Sigmoid colon (tissue), 7 donors: ENCODE data around the gene NPTN. TPM values are rescaled to one million over a fixed set of nuclear protein-coding genes. Genes with fewer than 3 reads are reported as not detected.

Source experiments
- DNase-seq: peaks from one replicate; pipeline ENCODE4 v3.0.0-alpha.2; 2019
- H3K27ac ChIP-seq, 4 donors: fragments of 200-600 bp; sonication (generic); one replicate each; pipeline ENCODE4 v1.5.1; 2016 to 2019; ENCODE audit warnings: mild to moderate bottlenecking in 1 of 4
- H3K27me3 ChIP-seq, 3 donors: fragments of 200-600 bp; sonication (generic); one replicate each; pipeline ENCODE4 v1.5.1; 2019; ENCODE audit warnings: mild to moderate bottlenecking in 1 of 3
- H3K36me3 ChIP-seq, 4 donors: fragments of 200-600 bp; sonication (generic); one replicate each; pipeline ENCODE4 v1.5.1; 2016 to 2019
- H3K4me1 ChIP-seq, 4 donors: fragments of 200-600 bp; sonication (generic); one replicate each; pipeline ENCODE4 v1.5.1; 2017 to 2019
- H3K4me3 ChIP-seq, 4 donors: fragments of 200-600 bp; sonication (generic); one replicate each; pipeline ENCODE4 v1.5.1; 2017 to 2019; ENCODE audit warnings: mild to moderate bottlenecking in 2 of 4, moderate library complexity in 1 of 4
- H3K9me3 ChIP-seq, 4 donors: fragments of 200-600 bp in 3 of 4; sonication (generic) in 3 of 4; one replicate each; pipeline versions ENCODE4 v1.5.1 to v1.6.1; 2013 to 2019
- CTCF ChIP-seq, 4 experiments: fragments of 450-650 bp in 3 of 4; fragments of 200-600 bp in 1 of 4; IDR thresholded peaks; one replicate each; pipeline ENCODE4 v1.5.1; 2016 to 2019; ENCODE audit warnings: antibody characterized with exemption in 4 of 4, mild to moderate bottlenecking in 3 of 4, moderate library complexity in 2 of 4
- EP300 ChIP-seq, 4 donors: sonication (generic); formaldehyde crosslinking; IDR thresholded peaks; one replicate each; pipeline ENCODE4 v1.6.1; 2017; ENCODE audit warnings: antibody characterized with exemption in 4 of 4
- POLR2A ChIP-seq, 2 donors: fragments of 450-650 bp; IDR thresholded peaks; one replicate each; pipeline ENCODE4 v1.6.1; 2016; ENCODE audit warnings: antibody characterized with exemption in 2 of 2, mild to moderate bottlenecking in 2 of 2, moderate library complexity in 2 of 2
- POLR2AphosphoS5 ChIP-seq, 4 donors: sonication (generic); formaldehyde crosslinking; IDR thresholded peaks; one replicate each; pipeline ENCODE4 v1.6.1; 2017; ENCODE audit warnings: antibody characterized with exemption in 4 of 4
- WGBS, 2 donors: extraction: QIAGEN DNeasy Blood & Tissue Kit; methylation state at CpG; one replicate each; pipeline ENCODE4 v1.1.7; 2013; 5-methylcytosine and 5-hydroxymethylcytosine counted together
- intact Hi-C: fragments of 100-400 bp; cut with DNase I; formaldehyde crosslinking; loops from one replicate; pipeline ENCODE4 v1.15.1; 2023
- polyA plus RNA-seq, 3 donors: library from polyadenylated mRNA; stranded (reverse); fragments of 200-250 nt; gene quantifications; one replicate each; pipeline ENCODE4 v1.2.3, GENCODE V29; 2013
- total RNA-seq, 4 donors: library from RNA; depleted of rRNA; stranded (reverse); fragments of >200 nt; gene quantifications; one replicate each; pipeline ENCODE4 v1.1.0, GENCODE V29; 2016
- donor health status: healthy with polysubstance abuse.
- donor health status: Bipolar disorder and iron deficiency.
- donor health status: healthy.

Gene NPTN
- total and polyA plus RNA-seq, 7 donors, result 40.8 to 320 (median 216) TPM

DNA sequence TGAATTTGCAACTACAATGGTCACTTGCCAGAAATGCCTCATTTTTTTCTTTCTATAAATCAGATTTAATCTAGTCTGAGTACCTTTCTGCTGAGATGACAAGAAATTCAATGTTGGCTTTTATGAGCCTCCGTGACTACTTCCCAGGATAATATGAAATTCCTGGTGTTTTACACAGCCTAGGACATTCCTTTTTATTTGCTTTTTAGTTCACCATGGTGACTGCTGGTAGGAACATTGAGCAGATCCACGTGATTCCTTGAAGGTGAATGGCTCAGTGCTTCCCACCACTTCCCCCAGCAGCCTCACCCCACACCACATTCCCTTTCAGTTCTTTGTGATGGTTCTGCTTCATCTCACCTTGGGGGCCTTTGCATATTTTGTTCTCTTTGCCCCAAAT lies 4.3 kb upstream of the NPTN start:
- DNase-seq, result no peak
- Histone ChIP-seq H3K9me3 (no peaks in the 10 kb centered on the region), H3K27ac (no peak overlapping the region), H3K36me3 (no peaks in the 10 kb centered on the region), H3K4me3 (no peak overlapping the region), H3K27me3 (no peaks in the 10 kb centered on the region), H3K4me1 (peaks cover 0 to 15% (median 11%) of the 10 kb centered on the region in 4 donors)
- WGBS, 2 donors, result 23 to 59% methylated on average over 2 of the region's 2 CpGs
- intact Hi-C loops, result loop anchor here (2.0 to 10.0 kb wide), 3 partner anchors 45 to 353 kb away; no protein-coding TSS in a partner anchor
- no peak for TF ChIP-seq CTCF (IDR thresholded peaks at IDR 0.05)
- TF ChIP-seq EP300 (IDR thresholded peaks at IDR 0.05), result no peak
- TF ChIP-seq POLR2AphosphoS5 (IDR thresholded peaks at IDR 0.05), result no peak
- TF ChIP-seq POLR2A (IDR thresholded peaks at IDR 0.05), result no peak

DNA sequence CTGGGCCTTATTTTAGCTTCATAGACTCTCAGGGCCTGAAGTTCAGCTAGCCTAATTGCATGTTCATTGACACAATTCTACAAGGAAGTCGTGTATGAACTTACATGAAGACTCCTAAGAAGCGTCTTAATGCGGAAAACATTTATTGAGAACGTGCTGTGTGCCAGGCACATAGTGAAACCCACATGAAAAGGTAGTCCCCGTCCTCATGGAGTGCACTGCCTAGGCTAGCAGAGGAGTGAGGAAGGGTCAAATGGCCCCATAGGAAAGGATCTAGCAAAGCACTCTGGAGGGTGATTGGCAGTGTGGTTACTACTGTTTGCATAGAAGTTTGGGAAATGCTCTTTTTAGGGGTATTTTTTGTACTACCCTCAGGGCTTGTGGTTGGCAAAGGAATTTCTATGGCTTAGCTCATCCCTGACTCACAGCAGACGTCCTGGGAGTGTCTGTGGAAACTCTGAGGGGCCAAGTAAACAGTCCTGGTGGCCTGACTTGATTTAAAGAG lies 854 bp upstream of the NPTN start:
- no peaks in the 10 kb centered on the region for H3K9me3 ChIP-seq
- 68 to 76% methylated on average over 6 of the region's 6 CpGs for WGBS, 2 donors
- intact Hi-C loops, result loop anchor here (2.0 to 10.0 kb wide), 4 partner anchors 33 to 852 kb away; partner anchors contain the start of gene ADPGK
- peak overlapping the region in 3 of 4 donors; percentile 87 to 93 (median 89) for H3K4me3 ChIP-seq
- peaks cover 0 to 39% (median 35%) of the 10 kb centered on the region in 4 donors for H3K4me1 ChIP-seq
- H3K36me3 ChIP-seq, result no peaks in the 10 kb centered on the region
- H3K27ac ChIP-seq, result peak overlapping the region; percentile 85 to 100 (median 98)
- no peak for DNase-seq
- H3K27me3 ChIP-seq, result no peaks in the 10 kb centered on the region
- TF ChIP-seq CTCF (IDR thresholded peaks at IDR 0.05) (no peak), POLR2A (IDR thresholded peaks at IDR 0.05) (no peak), POLR2AphosphoS5 (IDR thresholded peaks at IDR 0.05) (no peak), EP300 (IDR thresholded peaks at IDR 0.05) (no peak)

- intact Hi-C loops, result loop anchor here (2.0 to 10.0 kb wide), 4 partner anchors 32 to 850 kb away; partner anchors contain the start of gene ADPGK
- Histone ChIP-seq H3K36me3 (no peaks in the 10 kb centered on the region), H3K4me3 (peak overlapping the region; percentile 87 to 99 (median 91)), H3K9me3 (no peaks in the 10 kb centered on the region), H3K27me3 (no peaks in the 10 kb centered on the region), H3K4me1 (peaks cover 0 to 53% (median 48%) of the 10 kb centered on the region in 4 donors), H3K27ac (peak overlapping the region; percentile 96 to 100 (median 99))
- 0 to 1% methylated on average over 40 of the region's 40 CpGs for WGBS, 2 donors
- peak; percentile 78 for DNase-seq
- TF ChIP-seq CTCF (IDR thresholded peaks at IDR 0.05) (no peak), POLR2A (IDR thresholded peaks at IDR 0.05) (no peak), EP300 (IDR thresholded peaks at IDR 0.05) (no peak), POLR2AphosphoS5 (IDR thresholded peaks at IDR 0.05) (no peak)
Observed at GRCh38 chr15:73632670-73633058, 525 bp downstream of the NPTN start.

DNA sequence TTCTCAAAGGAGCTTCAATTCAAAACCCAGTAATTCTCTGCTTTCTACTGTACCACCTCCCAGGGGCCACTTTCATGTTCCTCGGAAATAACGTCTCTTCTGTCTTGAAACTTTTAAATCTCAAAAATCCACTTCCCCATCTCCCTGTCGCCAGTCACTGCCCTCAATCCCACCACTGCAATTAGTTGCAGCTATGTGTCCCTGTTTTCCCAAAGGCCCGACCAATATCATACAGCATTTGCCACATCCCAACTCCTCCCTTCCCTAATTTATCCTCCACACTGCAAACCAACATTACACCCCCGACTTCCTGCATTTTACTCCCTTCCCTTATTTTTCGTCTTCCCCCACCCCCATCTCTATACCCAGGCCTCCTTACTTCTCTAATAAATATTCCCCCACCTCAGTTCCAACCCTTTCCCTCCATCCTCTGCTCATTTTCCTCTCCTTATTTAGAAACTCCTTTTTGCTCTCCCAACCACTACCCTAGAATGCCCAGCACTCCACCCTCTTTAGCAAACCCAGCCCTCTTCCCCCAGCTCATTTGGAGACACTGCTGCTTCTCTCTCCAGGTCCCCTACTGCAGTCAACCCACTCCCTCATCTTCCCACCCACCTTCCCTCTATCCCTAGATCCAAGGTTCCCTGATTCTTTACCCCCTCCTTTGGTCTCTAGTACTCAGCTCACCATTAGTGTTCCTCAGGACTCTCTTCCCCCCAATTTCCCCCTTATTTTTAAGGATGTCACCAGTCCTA lies 1.1 kb downstream of the NPTN start:
- intact Hi-C loops, result loop anchor here (2.0 to 10.0 kb wide), 4 partner anchors 31 to 850 kb away; partner anchors contain the start of gene ADPGK
- peak; percentile 84 for DNase-seq

More for the DNA sequence above, 1.1 kb downstream of the NPTN start:
- Histone ChIP-seq H3K4me3 (peak overlapping the region; percentile 87 to 99 (median 91)), H3K36me3 (no peaks in the 10 kb centered on the region), H3K9me3 (no peaks in the 10 kb centered on the region), H3K4me1 (peaks cover 0 to 58% (median 53%) of the 10 kb centered on the region in 4 donors), H3K27ac (peak overlapping the region; percentile 96 to 100 (median 99)), H3K27me3 (no peaks in the 10 kb centered on the region)
- TF ChIP-seq POLR2A (IDR thresholded peaks at IDR 0.05) (peak; percentile 69 to 94), POLR2AphosphoS5 (IDR thresholded peaks at IDR 0.05) (peak; percentile 89 to 95 (median 93)), CTCF (IDR thresholded peaks at IDR 0.05) (no peak)
- 4 to 9% methylated on average over 6 of the region's 6 CpGs for WGBS, 2 donors
